Measurements from ENCODE around the gene ASH1L. TPM values are rescaled to one million over a fixed set of nuclear protein-coding genes. Genes with fewer than 3 reads are reported as not detected.

The ASH1L gene
- total RNA-seq, 1 donor from 2014 or later, result 51.5 TPM

DNA sequence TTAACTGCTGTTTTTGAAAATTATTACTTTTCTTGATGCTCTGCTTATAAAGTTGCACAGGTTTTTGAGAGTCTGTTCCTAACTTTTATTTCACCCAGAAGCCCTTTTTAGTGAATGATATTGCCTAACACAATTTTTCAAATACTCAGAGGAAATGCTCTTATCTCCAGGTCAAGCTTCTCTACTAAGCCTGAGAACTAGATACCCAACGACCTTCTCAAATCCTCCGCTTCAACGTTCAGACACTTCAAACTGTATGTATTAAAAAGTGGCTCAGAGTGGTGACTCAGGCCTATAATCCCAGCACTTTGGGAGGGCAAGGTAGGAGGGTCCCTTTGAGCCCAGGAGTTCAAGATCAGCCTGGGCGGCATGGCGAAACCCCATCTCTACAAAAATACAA lies 88.5 kb downstream of the ASH1L start:
- Mint-ChIP-seq H3K27ac (ENCODE audit: unreplicated experiment) (peak overlapping the region; percentile 23), H3K9me3 (ENCODE audit: unreplicated experiment) (peaks cover 5% of the 10 kb centered on the region), H3K4me3 (ENCODE audit: unreplicated experiment) (no peak overlapping the region), H3K36me3 (ENCODE audit: unreplicated experiment) (peaks cover 23% of the 10 kb centered on the region), H3K4me1 (ENCODE audit: unreplicated experiment) (peaks cover 16% of the 10 kb centered on the region), H3K27me3 (ENCODE audit: unreplicated experiment) (no peaks in the 10 kb centered on the region)
- DNase-seq (ENCODE audit: extremely low spot score, unreplicated experiment), result no peak
- TF ChIP-seq, protein P1, sequence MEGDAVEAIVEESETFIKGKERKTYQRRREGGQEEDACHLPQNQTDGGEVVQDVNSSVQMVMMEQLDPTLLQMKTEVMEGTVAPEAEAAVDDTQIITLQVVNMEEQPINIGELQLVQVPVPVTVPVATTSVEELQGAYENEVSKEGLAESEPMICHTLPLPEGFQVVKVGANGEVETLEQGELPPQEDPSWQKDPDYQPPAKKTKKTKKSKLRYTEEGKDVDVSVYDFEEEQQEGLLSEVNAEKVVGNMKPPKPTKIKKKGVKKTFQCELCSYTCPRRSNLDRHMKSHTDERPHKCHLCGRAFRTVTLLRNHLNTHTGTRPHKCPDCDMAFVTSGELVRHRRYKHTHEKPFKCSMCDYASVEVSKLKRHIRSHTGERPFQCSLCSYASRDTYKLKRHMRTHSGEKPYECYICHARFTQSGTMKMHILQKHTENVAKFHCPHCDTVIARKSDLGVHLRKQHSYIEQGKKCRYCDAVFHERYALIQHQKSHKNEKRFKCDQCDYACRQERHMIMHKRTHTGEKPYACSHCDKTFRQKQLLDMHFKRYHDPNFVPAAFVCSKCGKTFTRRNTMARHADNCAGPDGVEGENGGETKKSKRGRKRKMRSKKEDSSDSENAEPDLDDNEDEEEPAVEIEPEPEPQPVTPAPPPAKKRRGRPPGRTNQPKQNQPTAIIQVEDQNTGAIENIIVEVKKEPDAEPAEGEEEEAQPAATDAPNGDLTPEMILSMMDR (IDR thresholded peaks at IDR 0.05), result no peak

DNA sequence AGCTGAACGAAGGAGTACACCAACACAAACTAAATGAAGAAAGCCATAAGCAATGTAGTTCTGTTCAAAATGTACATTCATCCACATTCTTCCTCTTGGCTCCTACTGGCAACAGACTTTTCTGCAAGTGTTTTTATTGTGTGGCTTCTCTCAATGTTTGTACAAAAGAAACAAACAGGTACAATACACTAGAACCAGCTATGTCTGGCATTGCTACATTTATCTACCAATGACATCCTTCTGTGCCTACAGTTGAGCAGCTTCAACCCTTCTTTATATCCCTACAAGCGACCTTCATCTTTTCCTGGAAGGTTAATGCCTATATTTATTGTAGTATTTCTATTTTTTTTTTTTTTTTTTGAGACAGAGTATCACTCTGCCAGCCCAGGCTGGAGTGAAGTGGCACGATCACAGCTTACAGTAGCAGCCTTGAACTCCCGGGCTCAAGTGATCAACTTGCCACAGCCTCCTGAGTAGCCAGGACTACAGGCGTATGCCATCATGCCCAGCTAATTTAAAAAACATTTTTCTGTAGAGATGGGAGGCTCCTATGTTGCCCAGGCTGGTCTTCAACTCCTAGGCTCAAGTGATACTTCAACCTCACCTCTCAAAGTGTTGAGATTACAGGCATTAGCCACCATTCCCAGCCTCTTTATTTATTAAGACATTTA lies 89.3 kb downstream of the ASH1L start:
- no peak for DNase-seq (ENCODE audit: extremely low spot score, unreplicated experiment)
- H3K27ac Mint-ChIP-seq (ENCODE audit: unreplicated experiment), result peak overlapping the region; percentile 76
- TF ChIP-seq, protein P1 (IDR thresholded peaks at IDR 0.05), result no peak
- H3K4me1 Mint-ChIP-seq (ENCODE audit: unreplicated experiment), result peaks cover 18% of the 10 kb centered on the region
- H3K36me3 Mint-ChIP-seq (ENCODE audit: unreplicated experiment), result peaks cover 19% of the 10 kb centered on the region
- H3K4me3 Mint-ChIP-seq (ENCODE audit: unreplicated experiment), result no peak overlapping the region
- H3K9me3 Mint-ChIP-seq (ENCODE audit: unreplicated experiment), result peaks cover 5% of the 10 kb centered on the region
- H3K27me3 Mint-ChIP-seq (ENCODE audit: unreplicated experiment), result no peaks in the 10 kb centered on the region

DNA sequence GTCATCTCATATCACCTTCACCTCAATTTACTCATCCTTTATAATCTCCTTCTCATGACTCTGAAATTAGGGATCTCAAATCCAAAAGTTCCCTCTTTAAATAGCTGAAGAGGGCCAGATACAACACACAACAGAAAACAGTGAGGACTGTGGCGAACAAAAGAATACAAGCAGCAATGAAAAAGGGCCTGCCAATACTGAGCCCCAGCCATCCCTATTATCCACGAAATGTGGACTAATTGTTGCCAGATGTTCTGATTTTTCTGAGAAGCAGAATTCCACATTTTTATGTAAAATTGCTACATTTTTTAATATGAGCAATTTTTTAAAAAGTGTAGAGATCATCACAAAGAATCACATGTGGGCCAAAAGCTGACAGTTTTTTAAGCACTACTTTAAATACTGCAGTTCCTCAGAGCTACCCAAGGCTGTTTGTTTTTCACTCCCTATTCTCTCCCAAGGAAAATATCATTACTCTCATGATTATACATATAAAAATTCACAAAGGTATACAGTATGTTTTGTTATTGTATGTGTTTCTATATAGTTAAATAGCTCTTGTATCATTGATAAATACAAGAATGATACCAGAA lies 90.0 kb downstream of the ASH1L start:
- Mint-ChIP-seq H3K9me3 (ENCODE audit: unreplicated experiment) (peaks cover 5% of the 10 kb centered on the region), H3K27me3 (ENCODE audit: unreplicated experiment) (no peaks in the 10 kb centered on the region), H3K36me3 (ENCODE audit: unreplicated experiment) (peaks cover 15% of the 10 kb centered on the region), H3K27ac (ENCODE audit: unreplicated experiment) (peak overlapping the region; percentile 76), H3K4me3 (ENCODE audit: unreplicated experiment) (no peak overlapping the region), H3K4me1 (ENCODE audit: unreplicated experiment) (peaks cover 24% of the 10 kb centered on the region)
- TF ChIP-seq, protein P1 (IDR thresholded peaks at IDR 0.05), result no peak
- DNase-seq (ENCODE audit: extremely low spot score, unreplicated experiment), result no peak

DNA sequence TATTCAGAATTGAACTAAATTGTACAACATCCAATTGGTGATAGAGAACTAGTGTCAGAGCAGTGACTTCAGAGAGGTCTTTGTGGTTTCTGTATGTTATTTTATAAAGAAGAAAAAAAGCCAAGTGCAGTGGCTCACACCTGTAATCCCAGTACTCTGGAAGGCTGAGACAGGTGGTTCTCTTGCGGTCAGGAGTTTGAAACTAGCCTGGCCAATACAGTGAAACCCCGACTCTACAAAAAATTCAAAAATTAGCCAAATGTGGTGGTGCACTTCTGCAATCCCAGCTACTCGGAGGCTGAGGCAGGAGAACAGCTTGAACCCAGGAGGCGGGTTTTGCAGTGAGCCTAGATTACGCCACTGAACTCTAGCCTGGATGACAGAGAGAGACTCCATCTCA lies 90.7 kb downstream of the ASH1L start:
- H3K4me3 Mint-ChIP-seq (ENCODE audit: unreplicated experiment), result no peak overlapping the region
- no peaks in the 10 kb centered on the region for H3K27me3 Mint-ChIP-seq (ENCODE audit: unreplicated experiment)
- TF ChIP-seq, protein P1 (IDR thresholded peaks at IDR 0.05), result no peak

DNA sequence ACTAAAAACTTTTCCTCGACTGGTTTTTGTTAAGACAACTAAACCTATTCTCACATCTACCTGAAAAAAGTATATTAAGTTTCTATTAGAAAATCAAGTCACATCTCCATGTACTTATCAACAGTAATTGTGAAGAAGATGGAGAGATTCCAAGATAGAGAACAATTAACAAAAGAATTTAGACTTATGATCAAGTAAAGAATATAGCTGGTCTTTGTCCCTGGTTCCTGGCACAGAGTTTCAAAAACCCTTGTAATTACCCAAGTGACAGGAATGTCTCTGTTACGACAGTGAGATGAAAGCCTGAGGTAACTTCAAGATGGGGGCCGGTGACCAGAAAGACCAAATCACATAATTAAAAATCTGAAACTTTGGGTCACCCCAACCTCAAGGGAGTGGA lies 91.6 kb downstream of the ASH1L start:
- H3K4me3 Mint-ChIP-seq (ENCODE audit: unreplicated experiment), result no peak overlapping the region
- peaks cover 5% of the 10 kb centered on the region for H3K9me3 Mint-ChIP-seq (ENCODE audit: unreplicated experiment)
- no peaks in the 10 kb centered on the region for H3K27me3 Mint-ChIP-seq (ENCODE audit: unreplicated experiment)
- DNase-seq (ENCODE audit: extremely low spot score, unreplicated experiment), result no peak
- TF ChIP-seq, protein P1 (IDR thresholded peaks at IDR 0.05), result no peak
- H3K4me1 Mint-ChIP-seq (ENCODE audit: unreplicated experiment), result peaks cover 39% of the 10 kb centered on the region
- no peak overlapping the region for H3K27ac Mint-ChIP-seq (ENCODE audit: unreplicated experiment)
- H3K36me3 Mint-ChIP-seq (ENCODE audit: unreplicated experiment), result peaks cover 18% of the 10 kb centered on the region

More for the DNA sequence above, 90.7 kb downstream of the ASH1L start:
- Mint-ChIP-seq H3K27ac (ENCODE audit: unreplicated experiment) (no peak overlapping the region), H3K9me3 (ENCODE audit: unreplicated experiment) (peaks cover 5% of the 10 kb centered on the region), H3K4me1 (ENCODE audit: unreplicated experiment) (peaks cover 31% of the 10 kb centered on the region), H3K36me3 (ENCODE audit: unreplicated experiment) (peaks cover 15% of the 10 kb centered on the region)
- DNase-seq (ENCODE audit: extremely low spot score, unreplicated experiment), result no peak

Data from osteocyte (in vitro differentiated cells).